GM20000 (cell line): ENCODE results near the gene C1orf52.

Experiments used
- DNase-seq: peaks from one replicate; pipeline ENCODE4 v3.0.0; 2012; ENCODE audit warnings: low spot score
- CTCF ChIP-seq: IDR thresholded peaks from 2 replicates; pipeline ENCODE4 v1.5.1; 2012; ENCODE audit warnings: mild to moderate bottlenecking, control low read depth; ENCODE audit errors: extremely low read depth, missing control alignments

Gene C1orf52

GRCh38 chr1:85277802-85278201, 18.3 kb upstream of the C1orf52 start:
- DNase-seq, result no peak
- no peak for TF ChIP-seq CTCF

- DNase-seq, result no peak
- no peak for TF ChIP-seq CTCF
Observed at GRCh38 chr1:85276978-85277639, 17.6 kb upstream of the C1orf52 start.

GRCh38 chr1:85276215-85276977, 16.9 kb upstream of the C1orf52 start, which contains the start of gene BCL10:
Gene BCL10, minus strand, starts transcription at chr1:85276632. Its CDS starts 280 bp downstream, at chr1:85276352.
- TF ChIP-seq CTCF, result no peak

GRCh38 chr1:85275701-85276214, 16.3 kb upstream of the C1orf52 start:
- peak; percentile 41 for DNase-seq
- no peak for TF ChIP-seq CTCF

More at GRCh38 chr1:85276215-85276977, 16.9 kb upstream of the C1orf52 start, which contains the start of gene BCL10:
- DNase-seq, result peak; percentile 95

GRCh38 chr1:85274969-85275453, 15.5 kb upstream of the C1orf52 start:
- TF ChIP-seq CTCF, result no peak
- no peak for DNase-seq

GRCh38 chr1:85273397-85273796, 13.9 kb upstream of the C1orf52 start:
- TF ChIP-seq CTCF, result no peak
- DNase-seq, result no peak
